WTC11 (cell line): Measurements from ENCODE around the gene APH1B. TPM values are rescaled to one million over a fixed set of nuclear protein-coding genes. Genes with fewer than 3 reads are reported as not detected.

Experiments used
- CREM ChIP-seq: sonication (generic); formaldehyde crosslinking; IDR thresholded peaks from 2 replicates; pipeline ENCODE4 v1.8.1; 2022; ENCODE audit warnings: mild to moderate bottlenecking, missing genetic modification reagents, moderate library complexity
- HMGA2 ChIP-seq: fragments of 250-450 bp; sonication (Bioruptor Pico); IDR thresholded peaks from 2 replicates; pipeline ENCODE4 v1.4.0; 2021; ENCODE audit warnings: mild to moderate bottlenecking, moderate library complexity
- NFATC4 ChIP-seq: fragments of 250-450 bp; sonication (Bioruptor Pico); IDR thresholded peaks from 2 replicates; pipeline ENCODE4 v1.9.0; 2021; ENCODE audit warnings: mild to moderate bottlenecking
- RORB ChIP-seq: fragments of 250-450 bp; sonication (Bioruptor Pico); IDR thresholded peaks from 2 replicates; pipeline ENCODE4 v1.9.0; 2021; ENCODE audit warnings: mild to moderate bottlenecking
- TEAD1 ChIP-seq: sonication (generic); formaldehyde crosslinking; IDR thresholded peaks from 2 replicates; pipeline ENCODE4 v1.8.0; 2022; ENCODE audit warnings: mild to moderate bottlenecking, missing genetic modification reagents
- TP53 ChIP-seq: sonication (generic); formaldehyde crosslinking; IDR thresholded peaks from 2 replicates; pipeline ENCODE4 v1.8.1; 2023; ENCODE audit warnings: mild to moderate bottlenecking, missing genetic modification reagents
- ZNF232 ChIP-seq: sonication (generic); formaldehyde crosslinking; IDR thresholded peaks from 2 replicates; pipeline ENCODE4 v1.8.0; 2022; ENCODE audit warnings: mild to moderate bottlenecking, missing genetic modification reagents
- ZNF263 ChIP-seq: sonication (generic); formaldehyde crosslinking; IDR thresholded peaks from 2 replicates; pipeline ENCODE4 v1.8.1; 2022; ENCODE audit warnings: low read depth, mild to moderate bottlenecking, moderate library complexity, missing genetic modification reagents
- total RNA-seq: library from RNA; stranded (reverse); gene quantifications from 3 replicates; pipeline ENCODE4 v1.2.3, GENCODE V29; 2021
- TF ChIP-seq, protein P1 (sequence below): sonication (generic); formaldehyde crosslinking; IDR thresholded peaks from 2 replicates; pipeline ENCODE4 v1.8.0; 2022; ENCODE audit warnings: missing genetic modification reagents
- TF ChIP-seq, protein P2 (sequence below): sonication (generic); formaldehyde crosslinking; IDR thresholded peaks from 2 replicates; pipeline ENCODE4 v1.8.1; 2022; ENCODE audit warnings: mild to moderate bottlenecking, missing genetic modification reagents, moderate library complexity, borderline replicate concordance
- TF ChIP-seq, protein P3 (sequence below): sonication (generic); formaldehyde crosslinking; IDR thresholded peaks from 2 replicates; pipeline ENCODE4 v1.8.1; 2022; ENCODE audit warnings: low read depth, missing genetic modification reagents, borderline replicate concordance
- TF ChIP-seq, protein P4 (sequence below): fragments of 250-450 bp; sonication (Bioruptor Pico); IDR thresholded peaks from 2 replicates; pipeline ENCODE4 v1.8.0; 2021; ENCODE audit warnings: mild to moderate bottlenecking
- TF ChIP-seq, protein P5 (sequence below): sonication (generic); formaldehyde crosslinking; IDR thresholded peaks from 2 replicates; pipeline ENCODE4 v1.8.1; 2023; ENCODE audit warnings: mild to moderate bottlenecking, missing genetic modification reagents, moderate library complexity
- TF ChIP-seq, protein P6 (sequence below): sonication (generic); formaldehyde crosslinking; IDR thresholded peaks from 2 replicates; pipeline ENCODE4 v1.8.0; 2023; ENCODE audit warnings: missing genetic modification reagents, mild to moderate bottlenecking, borderline replicate concordance
- TF ChIP-seq, protein P7 (sequence below): fragments of 200-600 bp; IDR thresholded peaks from 2 replicates; pipeline ENCODE4 v1.8.0; 2022; ENCODE audit warnings: antibody characterized with exemption
- TF ChIP-seq, protein P8 (sequence below): sonication (generic); formaldehyde crosslinking; IDR thresholded peaks from 2 replicates; pipeline ENCODE4 v1.8.0; 2022; ENCODE audit warnings: mild to moderate bottlenecking, missing genetic modification reagents

Gene APH1B
- total RNA-seq, 1 experiment from 2014 or later: 25.0 TPM

DNA sequence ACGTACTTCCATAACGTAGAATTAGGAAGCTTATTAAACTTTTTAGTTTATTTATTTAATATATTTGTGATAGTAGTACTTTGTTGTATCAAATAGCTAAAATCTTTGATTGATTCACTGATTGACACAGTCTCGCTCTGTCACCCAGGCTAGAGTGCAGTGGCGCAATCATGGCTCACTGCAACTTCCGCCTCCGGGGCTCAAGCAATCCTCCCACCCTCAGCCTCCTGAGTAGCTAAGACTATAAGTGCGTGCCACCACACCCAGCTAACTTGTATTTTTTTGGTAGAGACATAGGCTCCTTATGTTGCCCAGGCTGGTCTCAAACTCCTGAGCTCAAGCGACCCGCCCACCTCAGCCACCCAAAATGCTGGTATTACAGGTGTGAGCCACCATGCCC lies 5.7 kb downstream of the APH1B start (continued):
- TF ChIP-seq, protein P1, sequence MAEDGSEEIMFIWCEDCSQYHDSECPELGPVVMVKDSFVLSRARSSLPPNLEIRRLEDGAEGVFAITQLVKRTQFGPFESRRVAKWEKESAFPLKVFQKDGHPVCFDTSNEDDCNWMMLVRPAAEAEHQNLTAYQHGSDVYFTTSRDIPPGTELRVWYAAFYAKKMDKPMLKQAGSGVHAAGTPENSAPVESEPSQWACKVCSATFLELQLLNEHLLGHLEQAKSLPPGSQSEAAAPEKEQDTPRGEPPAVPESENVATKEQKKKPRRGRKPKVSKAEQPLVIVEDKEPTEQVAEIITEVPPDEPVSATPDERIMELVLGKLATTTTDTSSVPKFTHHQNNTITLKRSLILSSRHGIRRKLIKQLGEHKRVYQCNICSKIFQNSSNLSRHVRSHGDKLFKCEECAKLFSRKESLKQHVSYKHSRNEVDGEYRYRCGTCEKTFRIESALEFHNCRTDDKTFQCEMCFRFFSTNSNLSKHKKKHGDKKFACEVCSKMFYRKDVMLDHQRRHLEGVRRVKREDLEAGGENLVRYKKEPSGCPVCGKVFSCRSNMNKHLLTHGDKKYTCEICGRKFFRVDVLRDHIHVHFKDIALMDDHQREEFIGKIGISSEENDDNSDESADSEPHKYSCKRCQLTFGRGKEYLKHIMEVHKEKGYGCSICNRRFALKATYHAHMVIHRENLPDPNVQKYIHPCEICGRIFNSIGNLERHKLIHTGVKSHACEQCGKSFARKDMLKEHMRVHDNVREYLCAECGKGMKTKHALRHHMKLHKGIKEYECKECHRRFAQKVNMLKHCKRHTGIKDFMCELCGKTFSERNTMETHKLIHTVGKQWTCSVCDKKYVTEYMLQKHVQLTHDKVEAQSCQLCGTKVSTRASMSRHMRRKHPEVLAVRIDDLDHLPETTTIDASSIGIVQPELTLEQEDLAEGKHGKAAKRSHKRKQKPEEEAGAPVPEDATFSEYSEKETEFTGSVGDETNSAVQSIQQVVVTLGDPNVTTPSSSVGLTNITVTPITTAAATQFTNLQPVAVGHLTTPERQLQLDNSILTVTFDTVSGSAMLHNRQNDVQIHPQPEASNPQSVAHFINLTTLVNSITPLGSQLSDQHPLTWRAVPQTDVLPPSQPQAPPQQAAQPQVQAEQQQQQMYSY (CRISPR knock-in tag): no peak
- TF ChIP-seq TP53 (CRISPR knock-in tag) (no peak), ZNF232 (CRISPR knock-in tag) (no peak), NFATC4 (no peak), TEAD1 (CRISPR knock-in tag) (no peak), CREM (CRISPR knock-in tag) (no peak), RORB (CRISPR knock-in tag) (no peak), ZNF263 (CRISPR knock-in tag) (no peak), HMGA2 (no peak)
- TF ChIP-seq, protein P2, sequence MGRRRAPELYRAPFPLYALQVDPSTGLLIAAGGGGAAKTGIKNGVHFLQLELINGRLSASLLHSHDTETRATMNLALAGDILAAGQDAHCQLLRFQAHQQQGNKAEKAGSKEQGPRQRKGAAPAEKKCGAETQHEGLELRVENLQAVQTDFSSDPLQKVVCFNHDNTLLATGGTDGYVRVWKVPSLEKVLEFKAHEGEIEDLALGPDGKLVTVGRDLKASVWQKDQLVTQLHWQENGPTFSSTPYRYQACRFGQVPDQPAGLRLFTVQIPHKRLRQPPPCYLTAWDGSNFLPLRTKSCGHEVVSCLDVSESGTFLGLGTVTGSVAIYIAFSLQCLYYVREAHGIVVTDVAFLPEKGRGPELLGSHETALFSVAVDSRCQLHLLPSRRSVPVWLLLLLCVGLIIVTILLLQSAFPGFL (CRISPR knock-in tag): no peak
- TF ChIP-seq, protein P3, sequence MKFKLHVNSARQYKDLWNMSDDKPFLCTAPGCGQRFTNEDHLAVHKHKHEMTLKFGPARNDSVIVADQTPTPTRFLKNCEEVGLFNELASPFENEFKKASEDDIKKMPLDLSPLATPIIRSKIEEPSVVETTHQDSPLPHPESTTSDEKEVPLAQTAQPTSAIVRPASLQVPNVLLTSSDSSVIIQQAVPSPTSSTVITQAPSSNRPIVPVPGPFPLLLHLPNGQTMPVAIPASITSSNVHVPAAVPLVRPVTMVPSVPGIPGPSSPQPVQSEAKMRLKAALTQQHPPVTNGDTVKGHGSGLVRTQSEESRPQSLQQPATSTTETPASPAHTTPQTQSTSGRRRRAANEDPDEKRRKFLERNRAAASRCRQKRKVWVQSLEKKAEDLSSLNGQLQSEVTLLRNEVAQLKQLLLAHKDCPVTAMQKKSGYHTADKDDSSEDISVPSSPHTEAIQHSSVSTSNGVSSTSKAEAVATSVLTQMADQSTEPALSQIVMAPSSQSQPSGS (CRISPR knock-in tag): no peak
- TF ChIP-seq, protein P4, sequence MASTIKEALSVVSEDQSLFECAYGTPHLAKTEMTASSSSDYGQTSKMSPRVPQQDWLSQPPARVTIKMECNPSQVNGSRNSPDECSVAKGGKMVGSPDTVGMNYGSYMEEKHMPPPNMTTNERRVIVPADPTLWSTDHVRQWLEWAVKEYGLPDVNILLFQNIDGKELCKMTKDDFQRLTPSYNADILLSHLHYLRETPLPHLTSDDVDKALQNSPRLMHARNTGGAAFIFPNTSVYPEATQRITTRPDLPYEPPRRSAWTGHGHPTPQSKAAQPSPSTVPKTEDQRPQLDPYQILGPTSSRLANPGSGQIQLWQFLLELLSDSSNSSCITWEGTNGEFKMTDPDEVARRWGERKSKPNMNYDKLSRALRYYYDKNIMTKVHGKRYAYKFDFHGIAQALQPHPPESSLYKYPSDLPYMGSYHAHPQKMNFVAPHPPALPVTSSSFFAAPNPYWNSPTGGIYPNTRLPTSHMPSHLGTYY (CRISPR knock-in tag): no peak
- TF ChIP-seq, protein P5, sequence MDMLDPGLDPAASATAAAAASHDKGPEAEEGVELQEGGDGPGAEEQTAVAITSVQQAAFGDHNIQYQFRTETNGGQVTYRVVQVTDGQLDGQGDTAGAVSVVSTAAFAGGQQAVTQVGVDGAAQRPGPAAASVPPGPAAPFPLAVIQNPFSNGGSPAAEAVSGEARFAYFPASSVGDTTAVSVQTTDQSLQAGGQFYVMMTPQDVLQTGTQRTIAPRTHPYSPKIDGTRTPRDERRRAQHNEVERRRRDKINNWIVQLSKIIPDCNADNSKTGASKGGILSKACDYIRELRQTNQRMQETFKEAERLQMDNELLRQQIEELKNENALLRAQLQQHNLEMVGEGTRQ (CRISPR knock-in tag): no peak
- TF ChIP-seq, protein P6, sequence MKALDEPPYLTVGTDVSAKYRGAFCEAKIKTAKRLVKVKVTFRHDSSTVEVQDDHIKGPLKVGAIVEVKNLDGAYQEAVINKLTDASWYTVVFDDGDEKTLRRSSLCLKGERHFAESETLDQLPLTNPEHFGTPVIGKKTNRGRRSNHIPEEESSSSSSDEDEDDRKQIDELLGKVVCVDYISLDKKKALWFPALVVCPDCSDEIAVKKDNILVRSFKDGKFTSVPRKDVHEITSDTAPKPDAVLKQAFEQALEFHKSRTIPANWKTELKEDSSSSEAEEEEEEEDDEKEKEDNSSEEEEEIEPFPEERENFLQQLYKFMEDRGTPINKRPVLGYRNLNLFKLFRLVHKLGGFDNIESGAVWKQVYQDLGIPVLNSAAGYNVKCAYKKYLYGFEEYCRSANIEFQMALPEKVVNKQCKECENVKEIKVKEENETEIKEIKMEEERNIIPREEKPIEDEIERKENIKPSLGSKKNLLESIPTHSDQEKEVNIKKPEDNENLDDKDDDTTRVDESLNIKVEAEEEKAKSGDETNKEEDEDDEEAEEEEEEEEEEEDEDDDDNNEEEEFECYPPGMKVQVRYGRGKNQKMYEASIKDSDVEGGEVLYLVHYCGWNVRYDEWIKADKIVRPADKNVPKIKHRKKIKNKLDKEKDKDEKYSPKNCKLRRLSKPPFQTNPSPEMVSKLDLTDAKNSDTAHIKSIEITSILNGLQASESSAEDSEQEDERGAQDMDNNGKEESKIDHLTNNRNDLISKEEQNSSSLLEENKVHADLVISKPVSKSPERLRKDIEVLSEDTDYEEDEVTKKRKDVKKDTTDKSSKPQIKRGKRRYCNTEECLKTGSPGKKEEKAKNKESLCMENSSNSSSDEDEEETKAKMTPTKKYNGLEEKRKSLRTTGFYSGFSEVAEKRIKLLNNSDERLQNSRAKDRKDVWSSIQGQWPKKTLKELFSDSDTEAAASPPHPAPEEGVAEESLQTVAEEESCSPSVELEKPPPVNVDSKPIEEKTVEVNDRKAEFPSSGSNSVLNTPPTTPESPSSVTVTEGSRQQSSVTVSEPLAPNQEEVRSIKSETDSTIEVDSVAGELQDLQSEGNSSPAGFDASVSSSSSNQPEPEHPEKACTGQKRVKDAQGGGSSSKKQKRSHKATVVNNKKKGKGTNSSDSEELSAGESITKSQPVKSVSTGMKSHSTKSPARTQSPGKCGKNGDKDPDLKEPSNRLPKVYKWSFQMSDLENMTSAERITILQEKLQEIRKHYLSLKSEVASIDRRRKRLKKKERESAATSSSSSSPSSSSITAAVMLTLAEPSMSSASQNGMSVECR: no peak
- TF ChIP-seq, protein P7, sequence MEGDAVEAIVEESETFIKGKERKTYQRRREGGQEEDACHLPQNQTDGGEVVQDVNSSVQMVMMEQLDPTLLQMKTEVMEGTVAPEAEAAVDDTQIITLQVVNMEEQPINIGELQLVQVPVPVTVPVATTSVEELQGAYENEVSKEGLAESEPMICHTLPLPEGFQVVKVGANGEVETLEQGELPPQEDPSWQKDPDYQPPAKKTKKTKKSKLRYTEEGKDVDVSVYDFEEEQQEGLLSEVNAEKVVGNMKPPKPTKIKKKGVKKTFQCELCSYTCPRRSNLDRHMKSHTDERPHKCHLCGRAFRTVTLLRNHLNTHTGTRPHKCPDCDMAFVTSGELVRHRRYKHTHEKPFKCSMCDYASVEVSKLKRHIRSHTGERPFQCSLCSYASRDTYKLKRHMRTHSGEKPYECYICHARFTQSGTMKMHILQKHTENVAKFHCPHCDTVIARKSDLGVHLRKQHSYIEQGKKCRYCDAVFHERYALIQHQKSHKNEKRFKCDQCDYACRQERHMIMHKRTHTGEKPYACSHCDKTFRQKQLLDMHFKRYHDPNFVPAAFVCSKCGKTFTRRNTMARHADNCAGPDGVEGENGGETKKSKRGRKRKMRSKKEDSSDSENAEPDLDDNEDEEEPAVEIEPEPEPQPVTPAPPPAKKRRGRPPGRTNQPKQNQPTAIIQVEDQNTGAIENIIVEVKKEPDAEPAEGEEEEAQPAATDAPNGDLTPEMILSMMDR: no peak
- TF ChIP-seq, protein P8, sequence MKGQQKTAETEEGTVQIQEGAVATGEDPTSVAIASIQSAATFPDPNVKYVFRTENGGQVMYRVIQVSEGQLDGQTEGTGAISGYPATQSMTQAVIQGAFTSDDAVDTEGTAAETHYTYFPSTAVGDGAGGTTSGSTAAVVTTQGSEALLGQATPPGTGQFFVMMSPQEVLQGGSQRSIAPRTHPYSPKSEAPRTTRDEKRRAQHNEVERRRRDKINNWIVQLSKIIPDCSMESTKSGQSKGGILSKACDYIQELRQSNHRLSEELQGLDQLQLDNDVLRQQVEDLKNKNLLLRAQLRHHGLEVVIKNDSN (CRISPR knock-in tag): no peak
